HEK293 (cell line): ENCODE data around the gene NR2F1-AS1.

Experiments used
- GLIS2 ChIP-seq: fragments of 450-650 bp; formaldehyde crosslinking; IDR thresholded peaks from 2 replicates; pipeline ENCODE4 v1.5.1; 2016; ENCODE audit warnings: missing biosample characterization, missing genetic modification characterization
- KLF1 ChIP-seq: fragments of 450-650 bp; formaldehyde crosslinking; IDR thresholded peaks from 2 replicates; pipeline ENCODE4 v1.5.1; 2016; ENCODE audit warnings: missing biosample characterization, missing genetic modification characterization
- KLF10 ChIP-seq: fragments of 450-650 bp; IDR thresholded peaks from 2 replicates; pipeline ENCODE4 v1.5.1; 2018; ENCODE audit warnings: missing biosample characterization, mild to moderate bottlenecking, missing genetic modification characterization
- KLF8 ChIP-seq: fragments of 450-650 bp; formaldehyde crosslinking; IDR thresholded peaks from 2 replicates; pipeline ENCODE4 v1.5.1; 2016; ENCODE audit warnings: missing biosample characterization, missing genetic modification characterization
- OVOL3 ChIP-seq: fragments of 450-650 bp; formaldehyde crosslinking; IDR thresholded peaks from 2 replicates; pipeline ENCODE4 v1.5.1; 2016; ENCODE audit warnings: missing biosample characterization, missing genetic modification characterization
- PRDM10 ChIP-seq: fragments of 450-650 bp; formaldehyde crosslinking; IDR thresholded peaks from 2 replicates; pipeline ENCODE4 v1.5.1; 2016; ENCODE audit warnings: missing biosample characterization, missing genetic modification characterization
- SCRT2 ChIP-seq: fragments of 450-650 bp; formaldehyde crosslinking; IDR thresholded peaks from 2 replicates; pipeline ENCODE4 v1.5.1; 2016; ENCODE audit warnings: missing biosample characterization, missing genetic modification characterization
- SP7 ChIP-seq: fragments of 450-650 bp; formaldehyde crosslinking; IDR thresholded peaks from 2 replicates; pipeline ENCODE4 v1.5.1; 2016; ENCODE audit warnings: missing biosample characterization, missing genetic modification characterization
- WT1 ChIP-seq: fragments of 450-650 bp; formaldehyde crosslinking; IDR thresholded peaks from 2 replicates; pipeline ENCODE4 v1.5.1; 2016; ENCODE audit warnings: missing biosample characterization, missing genetic modification characterization
- ZBTB10 ChIP-seq: fragments of 450-650 bp; formaldehyde crosslinking; IDR thresholded peaks from 2 replicates; pipeline ENCODE4 v1.5.1; 2016; ENCODE audit warnings: missing biosample characterization, missing genetic modification characterization
- ZBTB21 ChIP-seq: fragments of 450-650 bp; formaldehyde crosslinking; IDR thresholded peaks from 2 replicates; pipeline ENCODE4 v1.5.1; 2017; ENCODE audit warnings: missing biosample characterization, missing genetic modification characterization
- ZBTB26 ChIP-seq: fragments of 450-650 bp; formaldehyde crosslinking; optimal IDR thresholded peaks from 2 replicates; pipeline ENCODE3; 2016; ENCODE audit warnings: missing biosample characterization, mild to moderate bottlenecking, missing genetic modification characterization
- ZFP3 ChIP-seq: fragments of 450-650 bp; formaldehyde crosslinking; IDR thresholded peaks from 2 replicates; pipeline ENCODE4 v1.5.1; 2016; ENCODE audit warnings: low read depth, missing biosample characterization, missing genetic modification characterization
- ZNF2 ChIP-seq: fragments of 450-650 bp; formaldehyde crosslinking; IDR thresholded peaks from 2 replicates; pipeline ENCODE4 v1.5.1; 2016; ENCODE audit warnings: missing biosample characterization, missing genetic modification characterization
- ZNF335 ChIP-seq: fragments of 450-650 bp; formaldehyde crosslinking; conservative IDR thresholded peaks from 2 replicates; pipeline ENCODE4 v1.5.1; 2016; ENCODE audit warnings: missing biosample characterization, missing genetic modification characterization
- ZNF391 ChIP-seq: fragments of 450-650 bp; formaldehyde crosslinking; IDR thresholded peaks from 2 replicates; pipeline ENCODE4 v1.5.1; 2016; ENCODE audit warnings: low read depth, missing biosample characterization, missing genetic modification characterization, borderline replicate concordance
- ZNF398 ChIP-seq: fragments of 450-650 bp; formaldehyde crosslinking; IDR thresholded peaks from 2 replicates; pipeline ENCODE4 v1.5.1; 2017; ENCODE audit warnings: missing biosample characterization, missing genetic modification characterization
- ZNF548 ChIP-seq: fragments of 450-650 bp; formaldehyde crosslinking; IDR thresholded peaks from 2 replicates; pipeline ENCODE4 v1.5.1; 2016; ENCODE audit warnings: missing biosample characterization, missing genetic modification characterization
- ZNF585B ChIP-seq: fragments of 450-650 bp; formaldehyde crosslinking; IDR thresholded peaks from 2 replicates; pipeline ENCODE4 v1.5.1; 2016; ENCODE audit warnings: missing biosample characterization, missing genetic modification characterization
- ZNF600 ChIP-seq: fragments of 450-650 bp; formaldehyde crosslinking; IDR thresholded peaks from 2 replicates; pipeline ENCODE4 v1.5.1; 2016; ENCODE audit warnings: missing biosample characterization, missing genetic modification characterization
- ZNF747 ChIP-seq: fragments of 450-650 bp; formaldehyde crosslinking; IDR thresholded peaks from 2 replicates; pipeline ENCODE4 v1.5.1; 2016; ENCODE audit warnings: missing biosample characterization, missing genetic modification characterization
- ZNF785 ChIP-seq: fragments of 450-650 bp; formaldehyde crosslinking; IDR thresholded peaks from 2 replicates; pipeline ENCODE4 v1.5.1; 2016; ENCODE audit warnings: missing biosample characterization, missing genetic modification characterization
- ZNF837 ChIP-seq: fragments of 450-650 bp; formaldehyde crosslinking; IDR thresholded peaks from 2 replicates; pipeline ENCODE4 v1.5.1; 2016; ENCODE audit warnings: missing biosample characterization, missing genetic modification characterization
- ZSCAN5A ChIP-seq: fragments of 450-650 bp; formaldehyde crosslinking; IDR thresholded peaks from 2 replicates; pipeline ENCODE4 v1.5.1; 2016; ENCODE audit warnings: missing biosample characterization, missing genetic modification characterization
- TF ChIP-seq, protein P1 (sequence below): fragments of 450-650 bp; formaldehyde crosslinking; conservative IDR thresholded peaks from 2 replicates; pipeline ENCODE4 v1.5.1; 2016; ENCODE audit warnings: low read depth, missing biosample characterization, missing genetic modification characterization

The NR2F1-AS1 gene

DNA sequence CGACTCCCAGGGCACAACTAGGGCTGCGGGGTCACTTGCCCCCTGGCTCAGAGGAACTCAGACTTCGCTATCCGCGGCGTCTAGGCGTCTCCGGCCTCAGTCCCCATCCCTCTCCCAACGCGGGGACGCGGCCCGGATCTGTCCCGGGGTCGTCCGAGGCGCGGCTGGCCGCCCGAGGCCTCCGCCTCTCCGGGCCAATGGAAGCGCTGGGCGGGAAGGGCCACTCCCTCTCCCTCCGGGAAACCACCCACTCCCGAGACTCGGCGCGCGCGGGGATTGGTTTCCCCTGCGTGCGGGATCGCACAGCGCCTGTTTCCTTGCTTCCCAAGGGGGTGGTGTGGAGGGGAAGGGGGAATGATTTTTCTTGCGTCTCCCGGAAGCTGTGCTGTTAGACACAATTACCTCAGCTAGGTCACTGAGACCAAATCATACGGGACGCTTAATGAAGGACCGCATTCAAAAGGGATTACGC, 40.3 kb upstream of the NR2F1-AS1 start (continued):
- peak; percentile 85 for TF ChIP-seq ZNF398 (tag by site-specific recombination)
- TF ChIP-seq SP7 (tag by site-specific recombination) = peak; percentile 82
- TF ChIP-seq, protein P1, sequence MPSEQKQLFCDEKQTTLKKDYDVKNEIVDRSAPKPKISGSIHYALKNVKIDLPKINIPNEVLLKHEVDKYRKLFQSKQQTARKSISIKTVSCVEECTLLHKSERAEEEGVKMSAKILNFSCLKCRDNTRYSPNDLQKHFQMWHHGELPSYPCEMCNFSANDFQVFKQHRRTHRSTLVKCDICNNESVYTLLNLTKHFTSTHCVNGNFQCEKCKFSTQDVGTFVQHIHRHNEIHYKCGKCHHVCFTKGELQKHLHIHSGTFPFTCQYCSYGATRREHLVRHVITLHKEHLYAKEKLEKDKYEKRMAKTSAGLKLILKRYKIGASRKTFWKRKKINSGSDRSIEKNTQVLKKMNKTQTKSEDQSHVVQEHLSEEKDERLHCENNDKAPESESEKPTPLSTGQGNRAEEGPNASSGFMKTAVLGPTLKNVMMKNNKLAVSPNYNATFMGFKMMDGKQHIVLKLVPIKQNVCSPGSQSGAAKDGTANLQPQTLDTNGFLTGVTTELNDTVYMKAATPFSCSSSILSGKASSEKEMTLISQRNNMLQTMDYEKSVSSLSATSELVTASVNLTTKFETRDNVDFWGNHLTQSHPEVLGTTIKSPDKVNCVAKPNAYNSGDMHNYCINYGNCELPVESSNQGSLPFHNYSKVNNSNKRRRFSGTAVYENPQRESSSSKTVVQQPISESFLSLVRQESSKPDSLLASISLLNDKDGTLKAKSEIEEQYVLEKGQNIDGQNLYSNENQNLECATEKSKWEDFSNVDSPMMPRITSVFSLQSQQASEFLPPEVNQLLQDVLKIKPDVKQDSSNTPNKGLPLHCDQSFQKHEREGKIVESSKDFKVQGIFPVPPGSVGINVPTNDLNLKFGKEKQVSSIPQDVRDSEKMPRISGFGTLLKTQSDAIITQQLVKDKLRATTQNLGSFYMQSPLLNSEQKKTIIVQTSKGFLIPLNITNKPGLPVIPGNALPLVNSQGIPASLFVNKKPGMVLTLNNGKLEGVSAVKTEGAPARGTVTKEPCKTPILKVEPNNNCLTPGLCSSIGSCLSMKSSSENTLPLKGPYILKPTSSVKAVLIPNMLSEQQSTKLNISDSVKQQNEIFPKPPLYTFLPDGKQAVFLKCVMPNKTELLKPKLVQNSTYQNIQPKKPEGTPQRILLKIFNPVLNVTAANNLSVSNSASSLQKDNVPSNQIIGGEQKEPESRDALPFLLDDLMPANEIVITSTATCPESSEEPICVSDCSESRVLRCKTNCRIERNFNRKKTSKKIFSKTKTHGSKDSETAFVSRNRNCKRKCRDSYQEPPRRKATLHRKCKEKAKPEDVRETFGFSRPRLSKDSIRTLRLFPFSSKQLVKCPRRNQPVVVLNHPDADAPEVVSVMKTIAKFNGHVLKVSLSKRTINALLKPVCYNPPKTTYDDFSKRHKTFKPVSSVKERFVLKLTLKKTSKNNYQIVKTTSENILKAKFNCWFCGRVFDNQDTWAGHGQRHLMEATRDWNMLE (tag by site-specific recombination) = 0 out of 2 replicates have a peak, but pooled peaks have one; percentile 41
- TF ChIP-seq ZBTB21 = peak; percentile 41; the same call in 1 of the 2 replicates
- peak; percentile 99 for TF ChIP-seq ZNF785
- TF ChIP-seq WT1 (tag by site-specific recombination) = peak; percentile 68
- TF ChIP-seq PRDM10 (tag by site-specific recombination) = peak; percentile 92
- TF ChIP-seq ZBTB10 (tag by site-specific recombination) = peak; percentile 81; the same call in 1 of the 2 replicates
- no peak for TF ChIP-seq ZSCAN5A (tag by site-specific recombination)
- peak; percentile 51; the same call in 1 of the 2 replicates for TF ChIP-seq ZNF335 (tag by site-specific recombination)
- no peak for TF ChIP-seq SCRT2 (tag by site-specific recombination)
- TF ChIP-seq KLF1 (tag by site-specific recombination) = peak; percentile 86
- TF ChIP-seq OVOL3 = no peak
- TF ChIP-seq ZNF2 (tag by site-specific recombination) = 0 out of 2 replicates have a peak, but pooled peaks have one; percentile 40
- no peak for TF ChIP-seq ZNF391 (tag by site-specific recombination)
- peak; percentile 66; the same call in 1 of the 2 replicates for TF ChIP-seq ZNF600
- TF ChIP-seq ZNF747 (tag by site-specific recombination) = no peak
- TF ChIP-seq GLIS2 (tag by site-specific recombination) = peak; percentile 72
- TF ChIP-seq ZFP3 (tag by site-specific recombination) = no peak
- no peak for TF ChIP-seq ZNF837
- TF ChIP-seq KLF10 (tag by site-specific recombination) = peak; percentile 53; the same call in 1 of the 2 replicates
- no peak for TF ChIP-seq ZNF548 (tag by site-specific recombination)
- TF ChIP-seq ZBTB26 (tag by site-specific recombination) = peak; percentile 86
- TF ChIP-seq KLF8 (tag by site-specific recombination) = peak; percentile 83
- no peak for TF ChIP-seq ZNF585B (tag by site-specific recombination)
